HFF-Myc (cell line): ENCODE results near the gene RGS10.

Experiments used
- DNase-seq: peaks from one replicate; pipeline ENCODE4 v3.0.0-alpha.2; 2011; ENCODE audit warnings: low read depth; ENCODE audit errors: extremely low read depth
- H3K4me3 ChIP-seq: replicated peaks from 2 replicates; pipeline ENCODE4 v1.5.1; 2011; ENCODE audit warnings: low read depth, mild to moderate bottlenecking, control low read depth, low read length
- TF ChIP-seq, protein P1 (sequence below): IDR thresholded peaks from 2 replicates; pipeline ENCODE4 v1.5.1; 2012; ENCODE audit warnings: mild to moderate bottlenecking, low read depth, low read length, control low read depth; ENCODE audit errors: missing control alignments

RGS10 gene

GRCh38 chr10:119495021-119495505 lies 47.5 kb downstream of the RGS10 start:
- DNase-seq, result no peak
- no peak overlapping the region for H3K4me3 ChIP-seq
- TF ChIP-seq, protein P1, sequence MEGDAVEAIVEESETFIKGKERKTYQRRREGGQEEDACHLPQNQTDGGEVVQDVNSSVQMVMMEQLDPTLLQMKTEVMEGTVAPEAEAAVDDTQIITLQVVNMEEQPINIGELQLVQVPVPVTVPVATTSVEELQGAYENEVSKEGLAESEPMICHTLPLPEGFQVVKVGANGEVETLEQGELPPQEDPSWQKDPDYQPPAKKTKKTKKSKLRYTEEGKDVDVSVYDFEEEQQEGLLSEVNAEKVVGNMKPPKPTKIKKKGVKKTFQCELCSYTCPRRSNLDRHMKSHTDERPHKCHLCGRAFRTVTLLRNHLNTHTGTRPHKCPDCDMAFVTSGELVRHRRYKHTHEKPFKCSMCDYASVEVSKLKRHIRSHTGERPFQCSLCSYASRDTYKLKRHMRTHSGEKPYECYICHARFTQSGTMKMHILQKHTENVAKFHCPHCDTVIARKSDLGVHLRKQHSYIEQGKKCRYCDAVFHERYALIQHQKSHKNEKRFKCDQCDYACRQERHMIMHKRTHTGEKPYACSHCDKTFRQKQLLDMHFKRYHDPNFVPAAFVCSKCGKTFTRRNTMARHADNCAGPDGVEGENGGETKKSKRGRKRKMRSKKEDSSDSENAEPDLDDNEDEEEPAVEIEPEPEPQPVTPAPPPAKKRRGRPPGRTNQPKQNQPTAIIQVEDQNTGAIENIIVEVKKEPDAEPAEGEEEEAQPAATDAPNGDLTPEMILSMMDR, result no peak

DNA sequence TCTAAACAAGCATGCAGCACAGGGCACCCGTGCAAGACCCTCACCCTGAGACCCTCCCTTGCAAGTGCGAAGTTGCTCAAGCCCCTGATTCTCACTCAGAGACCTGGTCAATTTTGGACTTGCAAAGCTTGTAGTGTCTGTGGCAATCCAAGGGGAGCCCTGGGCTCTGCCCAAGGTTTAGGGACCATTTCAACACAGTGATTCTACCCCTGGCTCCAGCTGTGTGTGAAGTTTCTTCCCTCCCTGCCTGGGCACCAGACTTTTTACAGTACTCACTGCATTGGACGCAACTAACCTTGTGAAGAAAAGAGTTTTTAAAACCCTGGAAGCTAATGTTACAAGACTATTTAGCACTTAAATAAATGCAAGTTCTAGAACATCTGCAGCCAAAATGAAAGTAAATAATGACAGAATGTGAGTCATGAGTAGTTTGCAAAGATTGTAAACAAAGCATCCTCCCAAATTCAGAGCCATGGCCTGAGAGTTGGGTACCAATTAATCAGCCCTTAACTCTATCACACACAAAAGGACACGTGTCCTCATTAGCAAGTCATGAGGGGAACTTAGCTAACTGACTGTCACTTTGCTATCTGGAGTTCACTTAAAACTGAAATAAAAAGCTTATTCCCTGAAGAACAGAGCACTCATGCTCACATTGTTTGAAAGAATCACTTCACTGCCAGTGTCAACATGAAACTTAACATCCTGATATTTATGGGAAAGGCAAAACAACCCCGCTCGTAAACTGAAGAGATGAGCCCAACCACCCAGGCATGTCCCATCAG lies 48.1 kb downstream of the RGS10 start:
- DNase-seq, result no peak
- TF ChIP-seq, protein P1, result no peak
- no peak overlapping the region for H3K4me3 ChIP-seq

GRCh38 chr10:119493155-119493554 lies 49.4 kb downstream of the RGS10 start:
- no peak overlapping the region for H3K4me3 ChIP-seq
- TF ChIP-seq, protein P1, result no peak
- no peak for DNase-seq

- TF ChIP-seq, protein P1, result no peak
Observed at GRCh38 chr10:119491966-119492757, 50.4 kb downstream of the RGS10 start.

DNA sequence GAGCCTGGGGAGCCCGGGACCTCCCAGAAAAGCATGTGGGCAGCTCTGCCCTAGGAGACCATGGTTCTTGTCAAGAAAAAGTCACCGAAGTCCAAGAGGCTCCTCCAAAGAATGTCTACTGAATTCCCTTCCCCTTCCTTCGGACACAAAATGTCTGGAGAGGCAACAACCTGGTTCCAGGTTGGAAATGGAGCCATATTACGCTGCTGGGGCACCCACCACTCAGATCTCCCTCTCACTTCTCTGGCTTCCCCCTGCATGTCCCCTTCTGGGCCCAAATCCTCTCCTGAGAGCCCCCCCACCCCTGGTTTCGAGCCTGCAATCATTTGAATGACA lies 52.6 kb downstream of the RGS10 start:
- TF ChIP-seq, protein P1, result no peak
- DNase-seq, result no peak
- H3K4me3 ChIP-seq, result no peak overlapping the region

More at GRCh38 chr10:119491966-119492757, 50.4 kb downstream of the RGS10 start:
- no peak overlapping the region for H3K4me3 ChIP-seq
- no peak for DNase-seq

GRCh38 chr10:119488675-119489074 lies 53.8 kb downstream of the RGS10 start:
- TF ChIP-seq, protein P1, result no peak
- DNase-seq, result no peak

More at GRCh38 chr10:119488675-119489074, 53.8 kb downstream of the RGS10 start:
- no peak overlapping the region for H3K4me3 ChIP-seq
